Endometrial microvascular endothelial cells (primary cell): ENCODE data around the gene RAET1G. TPM values are rescaled to one million over a fixed set of nuclear protein-coding genes. Genes with fewer than 3 reads are reported as not detected.
"Not testable (repeated sequence)": the region's sequence is repeated elsewhere in the genome, so short reads cannot be mapped to it uniquely, and the experiment has no call there.

ENCODE experiments used
- in situ Hi-C: cut with HindIII; loops from 2 replicates; pipeline ENCODE4 v1.10.0; 2017; ENCODE audit warnings: low sequenced_read_pairs, low pct_unique_long_range_greater_than_20kb; ENCODE audit errors: inconsistent ontology term
- total RNA-seq: library from RNA; depleted of rRNA; stranded (reverse); fragments of >200 nt; gene quantifications from one replicate; pipeline ENCODE4 v1.2.3, GENCODE V29; 2015; ENCODE audit errors: inconsistent ontology term

Gene RAET1G
- total RNA-seq, 1 donor from 2014 or later, result 0.37 TPM

DNA sequence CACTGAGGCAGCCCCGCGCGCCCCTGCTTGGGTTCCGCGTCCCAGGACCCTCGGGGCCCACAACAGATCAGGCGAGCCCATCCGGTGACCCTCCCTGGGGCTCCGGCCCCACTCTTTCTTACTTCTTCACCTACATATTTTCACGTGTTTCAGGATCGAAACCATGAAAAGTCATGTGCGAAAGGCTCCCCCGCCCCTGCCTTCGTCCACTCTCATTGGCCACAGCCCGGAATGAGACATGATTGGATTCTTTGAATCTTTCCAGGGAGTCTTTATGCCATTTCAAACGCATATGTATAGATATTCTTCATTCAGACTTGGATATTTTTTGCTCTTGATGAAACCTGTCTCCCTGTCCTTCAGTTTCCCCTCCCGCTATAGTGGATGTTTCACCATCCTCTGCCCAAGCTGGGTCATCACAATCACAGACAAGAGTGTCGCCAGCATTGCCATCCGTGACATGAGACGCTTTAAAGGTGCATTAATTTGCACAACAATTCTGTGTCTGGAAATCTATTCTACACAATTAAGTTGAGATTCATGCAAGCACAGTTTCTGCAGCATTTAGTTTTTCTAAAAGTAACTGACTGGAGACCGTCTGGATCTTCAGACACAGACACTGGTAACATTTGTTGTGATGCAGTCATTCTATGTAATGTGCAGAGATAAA is 32.2 kb upstream of the RAET1G start:
- in situ Hi-C loops, result not testable (repeated sequence)

GRCh38 chr6:149954328-149954983 is 31.5 kb upstream of the RAET1G start:
- in situ Hi-C loops, result not testable (repeated sequence)

DNA sequence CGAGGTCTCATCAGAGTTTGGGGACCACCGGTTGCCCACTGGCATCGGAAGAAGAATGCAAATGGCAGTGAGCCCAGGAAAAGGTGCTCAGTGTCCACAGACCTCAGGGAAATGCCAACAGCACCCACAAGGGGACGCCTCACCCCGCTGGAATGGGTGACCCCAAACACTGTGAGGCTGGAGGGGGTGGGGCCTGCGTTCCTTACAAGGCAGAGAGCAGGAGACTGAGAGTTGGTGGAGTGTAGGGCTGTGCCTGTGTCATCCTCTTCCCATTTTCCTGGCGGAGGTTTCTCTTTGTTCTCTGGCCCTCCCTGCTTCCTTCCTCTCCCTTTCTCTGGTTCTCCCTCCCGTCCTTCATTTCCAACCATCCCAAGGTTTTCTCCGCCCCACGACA is 31.0 kb upstream of the RAET1G start:
- in situ Hi-C loops, result not testable (repeated sequence)

- in situ Hi-C loops, result not testable (repeated sequence)
Observed at GRCh38 chr6:149953390-149953789, 30.5 kb upstream of the RAET1G start.

DNA sequence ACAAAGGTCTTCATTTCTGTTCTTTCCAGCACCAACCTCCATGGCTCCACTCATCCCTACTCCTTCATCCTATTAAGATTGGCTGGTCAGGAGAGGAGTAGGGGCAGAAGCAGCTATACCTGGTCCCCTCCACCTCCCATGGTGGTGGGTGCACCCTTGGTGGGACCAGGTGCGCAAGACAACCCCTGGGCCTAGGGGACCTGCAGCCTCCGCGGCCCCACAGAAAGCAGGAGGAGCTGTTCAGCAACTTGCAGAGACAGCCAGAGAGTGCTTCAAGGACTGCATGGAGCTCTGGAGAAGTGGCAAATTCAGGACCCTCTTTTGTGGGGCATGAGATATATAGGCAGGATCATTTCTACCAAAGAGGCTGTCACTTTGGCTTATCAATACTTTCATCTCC is 28.7 kb upstream of the RAET1G start:
- in situ Hi-C loops, result no loop called here

DNA sequence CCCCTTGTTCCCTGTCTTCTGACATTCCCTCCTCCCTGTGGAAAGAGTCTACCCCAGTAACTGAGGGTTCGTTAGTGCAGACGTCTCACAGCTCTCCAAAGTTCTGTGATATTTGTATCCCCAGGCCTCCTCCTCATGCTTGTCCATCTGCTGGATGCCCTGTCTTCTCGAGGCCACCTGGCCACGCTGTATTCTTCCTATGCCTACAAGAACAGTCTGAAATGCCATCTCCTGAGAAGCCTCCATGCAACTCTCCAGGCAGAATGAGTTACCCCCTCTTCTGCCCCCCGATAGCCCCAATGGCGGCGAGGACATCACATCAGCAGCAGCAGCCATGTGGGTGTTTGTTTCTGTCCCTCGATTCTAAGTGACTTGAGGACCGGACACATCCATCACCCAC is 28.2 kb upstream of the RAET1G start:
- in situ Hi-C loops, result no loop called here

DNA sequence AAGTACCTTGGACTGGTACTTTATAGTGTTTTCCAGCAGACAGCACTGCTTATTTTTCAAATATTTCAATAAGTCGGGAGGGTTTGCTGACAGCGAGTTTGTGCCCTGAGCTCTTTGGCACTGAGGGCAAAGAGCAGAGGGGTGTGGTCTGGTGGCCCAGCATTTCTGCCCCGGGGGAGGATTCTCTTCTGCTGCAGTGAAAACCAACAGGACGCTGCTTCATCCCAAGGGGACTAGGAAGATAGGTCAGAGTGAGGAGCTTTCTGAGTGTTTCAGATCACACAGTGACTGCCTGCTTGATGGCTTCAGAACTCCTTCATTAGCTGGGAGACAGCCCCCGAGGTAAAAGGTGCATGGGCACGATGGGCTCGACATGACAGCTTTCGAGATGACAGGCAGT is 27.5 kb upstream of the RAET1G start:
- in situ Hi-C loops, result no loop called here

GRCh38 chr6:149948616-149949015 is 25.7 kb upstream of the RAET1G start:
- in situ Hi-C loops, result no loop called here

DNA sequence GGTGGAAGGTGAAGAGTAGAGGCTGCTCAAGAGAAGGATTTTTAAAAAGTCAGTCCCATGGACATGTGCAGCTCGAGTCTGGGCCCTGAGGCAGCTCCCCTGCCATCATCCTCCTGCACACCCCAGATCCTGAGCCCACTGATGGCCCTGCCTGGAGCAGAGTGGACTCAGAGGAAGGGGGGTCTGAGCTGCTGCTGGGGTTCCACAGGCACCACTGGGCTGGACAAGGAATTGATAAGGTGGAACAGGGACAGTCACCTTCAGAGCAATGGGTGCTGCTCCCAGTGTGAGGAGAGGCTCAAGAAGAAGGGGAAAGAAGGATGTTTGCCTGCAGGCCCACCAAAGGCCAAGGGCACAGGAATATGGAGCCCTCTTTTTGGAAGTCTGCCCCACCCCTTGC is 25.1 kb upstream of the RAET1G start:
- in situ Hi-C loops, result no loop called here

- in situ Hi-C loops, result not testable (repeated sequence)
Observed at GRCh38 chr6:149947533-149947932, 24.6 kb upstream of the RAET1G start.

- in situ Hi-C loops, result not testable (repeated sequence)
Observed at GRCh38 chr6:149946631-149947030, 23.7 kb upstream of the RAET1G start.

- in situ Hi-C loops, result not testable (repeated sequence)
Observed at GRCh38 chr6:149945276-149945675, 22.4 kb upstream of the RAET1G start.

DNA sequence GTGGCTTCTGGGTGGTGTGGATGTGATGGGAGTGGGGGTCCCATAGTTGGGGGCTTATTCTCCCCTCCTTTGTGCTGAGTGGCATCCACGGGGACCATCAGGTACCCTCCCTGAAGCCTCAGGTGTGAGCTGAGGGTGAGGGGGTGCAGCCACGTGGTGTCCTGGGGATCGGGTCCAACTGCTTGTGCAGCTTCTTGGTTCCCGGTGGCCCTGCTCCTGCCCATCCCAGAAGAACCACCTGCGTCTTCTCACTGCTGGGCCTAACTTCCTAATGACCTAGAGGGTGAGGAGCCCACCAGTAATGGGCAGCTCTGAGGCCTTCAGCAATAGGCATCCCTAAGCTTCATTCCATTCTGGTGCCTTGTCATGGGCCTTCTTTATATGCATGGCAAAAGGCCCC is 20.4 kb upstream of the RAET1G start:
- in situ Hi-C loops, result not testable (repeated sequence)

GRCh38 chr6:149942461-149942829 is 19.5 kb upstream of the RAET1G start:
- in situ Hi-C loops, result no loop called here

GRCh38 chr6:149941583-149942460 is 18.9 kb upstream of the RAET1G start, which contains the start of gene ULBP2:
ULBP2 (plus strand) TSS chr6:149942014; CDS start chr6:149942073, 59 bp downstream.
- in situ Hi-C loops, result no loop called here

DNA sequence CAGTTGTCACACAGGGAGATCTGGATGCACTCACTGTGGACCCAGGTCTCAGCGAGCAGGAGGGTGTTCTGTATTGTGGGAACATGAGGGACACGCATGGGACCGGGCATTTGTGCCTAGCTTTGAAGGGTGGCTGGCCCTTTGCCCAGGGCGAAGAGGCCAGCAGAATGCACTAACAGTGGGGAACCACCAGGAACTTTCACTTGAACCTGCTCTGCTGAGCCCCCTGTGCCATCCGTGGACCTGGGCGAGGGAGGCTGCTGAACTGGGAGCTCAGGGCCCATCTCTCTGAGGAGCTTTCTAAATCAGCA is 17.7 kb upstream of the RAET1G start:
- in situ Hi-C loops, result no loop called here

DNA sequence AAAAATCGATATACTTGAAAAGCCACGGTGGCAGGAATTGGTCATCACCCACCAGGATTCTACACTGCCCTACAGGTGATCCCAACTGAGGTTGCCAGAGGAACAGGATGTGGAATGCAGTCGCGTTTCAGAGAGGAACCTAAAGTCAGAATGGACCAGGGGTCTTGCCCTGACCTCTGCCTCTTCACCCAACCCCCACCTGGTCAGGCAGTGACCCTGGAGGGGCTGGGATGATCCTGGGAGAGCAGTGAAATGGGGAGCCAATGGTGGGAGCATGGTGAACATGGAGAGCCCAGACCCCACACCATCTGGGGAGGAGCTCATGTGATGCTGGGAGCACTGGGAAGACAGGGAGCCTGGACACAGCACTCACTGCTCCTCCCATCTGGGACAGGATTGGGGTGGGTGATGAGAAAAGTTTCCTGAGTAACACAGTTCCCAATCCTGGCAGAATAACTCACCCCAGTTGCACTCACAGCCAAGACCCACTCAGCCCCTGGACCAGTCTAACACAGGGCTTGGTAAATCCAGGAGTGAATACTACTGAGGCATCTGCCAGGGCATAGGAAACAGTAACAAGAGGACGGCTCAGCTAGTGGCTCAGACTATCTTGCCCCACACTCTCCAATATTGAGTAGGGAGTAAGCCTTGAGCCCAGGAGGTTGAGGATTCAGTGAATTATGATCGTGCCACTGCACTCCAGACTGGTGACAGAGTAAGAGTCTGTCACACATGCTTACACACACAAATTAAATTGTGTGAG is 17.2 kb upstream of the RAET1G start:
- in situ Hi-C loops, result no loop called here

- in situ Hi-C loops, result no loop called here
Observed at GRCh38 chr6:149939356-149939648, 16.4 kb upstream of the RAET1G start.

GRCh38 chr6:149938571-149939355 is 15.8 kb upstream of the RAET1G start:
- in situ Hi-C loops, result no loop called here
